ENCODE measurements around the gene RBM10.

Gene RBM10

GRCh38 chrX:47151435-47151834 lies 6.4 kb downstream of the RBM10 start:
- no peak for DNase-seq

GRCh38 chrX:47156611-47157520 lies 11.8 kb downstream of the RBM10 start:
- DNase-seq: no peak

GRCh38 chrX:47158131-47158530 lies 13.1 kb downstream of the RBM10 start:
- no peak for DNase-seq

- DNase-seq: no peak
Observed at GRCh38 chrX:47158781-47159180, 13.8 kb downstream of the RBM10 start.

- no peak for DNase-seq
Observed at GRCh38 chrX:47160781-47161180, 15.8 kb downstream of the RBM10 start.

- DNase-seq: no peak
Observed at GRCh38 chrX:47162927-47163583, 18.0 kb downstream of the RBM10 start.

GRCh38 chrX:47164420-47164819 lies 19.4 kb downstream of the RBM10 start:
- no peak for DNase-seq

- no peak for DNase-seq
Observed at GRCh38 chrX:47166126-47166525, 21.1 kb downstream of the RBM10 start.

- no peak for DNase-seq
Observed at GRCh38 chrX:47168495-47169073, 23.6 kb downstream of the RBM10 start.

GRCh38 chrX:47169273-47169672 lies 24.3 kb downstream of the RBM10 start:
- no peak for DNase-seq

GRCh38 chrX:47169726-47170515 lies 24.9 kb downstream of the RBM10 start:
- DNase-seq: no peak

- no peak for DNase-seq
Observed at GRCh38 chrX:47170861-47171692, 26.1 kb downstream of the RBM10 start.

- no peak for DNase-seq
Observed at GRCh38 chrX:47171996-47172395, 27.0 kb downstream of the RBM10 start.

GRCh38 chrX:47172549-47172948 lies 27.5 kb downstream of the RBM10 start:
- DNase-seq: no peak

- DNase-seq: no peak
Observed at GRCh38 chrX:47172971-47173792, 28.2 kb downstream of the RBM10 start.

GRCh38 chrX:47174376-47174775 lies 29.4 kb downstream of the RBM10 start:
- no peak for DNase-seq

GRCh38 chrX:47174846-47175587 lies 30.0 kb downstream of the RBM10 start:
- DNase-seq: no peak

GRCh38 chrX:47175588-47175980 lies 30.6 kb downstream of the RBM10 start:
- DNase-seq: no peak

GRCh38 chrX:47176101-47176740 lies 31.2 kb downstream of the RBM10 start:
- DNase-seq: no peak

GRCh38 chrX:47177079-47177478 lies 32.1 kb downstream of the RBM10 start:
- DNase-seq: no peak

All from effector CD8-positive, alpha-beta T cell (primary cell).